Ovary (tissue), 3 donors: ENCODE results near the gene ROBO2.

Source experiments
- CTCF ChIP-seq, 3 donors: fragments of 450-650 bp in 2 of 3; fragments of 200-600 bp in 1 of 3; IDR thresholded peaks; one replicate each; pipeline versions ENCODE4 v1.5.1 to v1.8.0; 2016 to 2022; ENCODE audit warnings: antibody characterized with exemption in 3 of 3, mild to moderate bottlenecking in 1 of 3
- EP300 ChIP-seq: sonication (generic); formaldehyde crosslinking; IDR thresholded peaks from one replicate; pipeline ENCODE4 v1.6.1; 2017; ENCODE audit warnings: antibody characterized with exemption
- donor health status: DM: no; HTN: no; CAD: no.

DNA sequence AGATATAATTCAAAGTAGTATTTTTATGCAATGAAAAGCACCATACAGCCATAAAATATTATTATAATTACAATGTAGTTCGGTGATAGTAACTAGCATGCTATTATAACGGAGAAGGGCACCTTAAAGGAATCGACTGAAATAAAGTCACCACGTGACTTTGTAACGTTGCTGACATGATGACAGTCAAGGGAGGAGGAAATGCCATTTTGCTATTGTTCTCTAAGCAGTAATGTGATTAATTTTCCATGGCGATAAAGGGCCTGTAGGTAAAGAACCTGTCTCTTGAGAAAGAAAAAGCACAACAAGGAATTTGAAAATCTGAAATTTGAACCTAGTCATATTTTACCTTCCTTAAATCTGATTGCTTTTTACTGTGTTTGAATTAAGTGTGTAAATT is 526.2 kb downstream of the ROBO2 start:
- no peak for TF ChIP-seq CTCF (IDR thresholded peaks at IDR 0.05)
- TF ChIP-seq EP300, result no peak
